ENCODE measurements around the gene TIMM13.

TIMM13 gene

GRCh38 chr19:2425622-2426581 lies 1.5 kb downstream of the TIMM13 start:
- no peak for DNase-seq (ENCODE audit: low read depth)
- TF ChIP-seq CTCF (IDR thresholded peaks at IDR 0.05; ENCODE audit: low read depth, low read length, missing control alignments): no peak
- H3K4me3 ChIP-seq (ENCODE audit: low read depth, low read length): peak overlapping the region; percentile 79

GRCh38 chr19:2424686-2425621 lies 2.4 kb downstream of the TIMM13 start:
- no peak overlapping the region for H3K4me3 ChIP-seq (ENCODE audit: low read depth, low read length)
- TF ChIP-seq CTCF (IDR thresholded peaks at IDR 0.05; ENCODE audit: low read depth, low read length, missing control alignments): no peak
- no peak for DNase-seq (ENCODE audit: low read depth)

- H3K4me3 ChIP-seq (ENCODE audit: low read depth, low read length): no peak overlapping the region
Observed at GRCh38 chr19:2423915-2424685, 3.3 kb downstream of the TIMM13 start.

GRCh38 chr19:2423071-2423914 lies 4.1 kb downstream of the TIMM13 start:
- no peak for TF ChIP-seq CTCF (IDR thresholded peaks at IDR 0.05; ENCODE audit: low read depth, low read length, missing control alignments)
- DNase-seq (ENCODE audit: low read depth): no peak
- H3K4me3 ChIP-seq (ENCODE audit: low read depth, low read length): no peak overlapping the region

More at GRCh38 chr19:2423915-2424685, 3.3 kb downstream of the TIMM13 start:
- DNase-seq (ENCODE audit: low read depth): no peak
- no peak for TF ChIP-seq CTCF (IDR thresholded peaks at IDR 0.05; ENCODE audit: low read depth, low read length, missing control alignments)

- no peak for DNase-seq (ENCODE audit: low read depth)
- TF ChIP-seq CTCF (IDR thresholded peaks at IDR 0.05; ENCODE audit: low read depth, low read length, missing control alignments): no peak
- no peak overlapping the region for H3K4me3 ChIP-seq (ENCODE audit: low read depth, low read length)
Observed at GRCh38 chr19:2421581-2422306, 5.6 kb downstream of the TIMM13 start.

Data from GM12864 (cell line).